ENCODE results near the gene EPHA6. TPM values are rescaled to one million over a fixed set of nuclear protein-coding genes. Genes with fewer than 3 reads are reported as not detected.

The EPHA6 gene
- total RNA-seq, 1 donor from 2014 or later: not detected

GRCh38 chr3:97148931-97149330 lies 334.5 kb downstream of the EPHA6 start:
- DNase-seq (ENCODE audit: low read depth): no peak

- DNase-seq (ENCODE audit: low read depth): no peak
Measured at GRCh38 chr3:97161169-97161568, 346.8 kb downstream of the EPHA6 start.

- DNase-seq (ENCODE audit: low read depth): no peak
Measured at GRCh38 chr3:97177242-97177641, 362.8 kb downstream of the EPHA6 start.

- no peak for DNase-seq (ENCODE audit: low read depth)
Measured at GRCh38 chr3:97181704-97182103, 367.3 kb downstream of the EPHA6 start.

- DNase-seq (ENCODE audit: low read depth): no peak
Measured at GRCh38 chr3:97187771-97188170, 373.4 kb downstream of the EPHA6 start.

GRCh38 chr3:97189835-97190234 lies 375.4 kb downstream of the EPHA6 start:
- DNase-seq (ENCODE audit: low read depth): no peak

GRCh38 chr3:97197083-97197482 lies 382.7 kb downstream of the EPHA6 start:
- DNase-seq (ENCODE audit: low read depth): no peak

- DNase-seq (ENCODE audit: low read depth): no peak
Measured at GRCh38 chr3:97197830-97198229, 383.4 kb downstream of the EPHA6 start.

- DNase-seq (ENCODE audit: low read depth): no peak
Measured at GRCh38 chr3:97200387-97200786, 386.0 kb downstream of the EPHA6 start.

- DNase-seq (ENCODE audit: low read depth): no peak
Measured at GRCh38 chr3:97201814-97202213, 387.4 kb downstream of the EPHA6 start.

- no peak for DNase-seq (ENCODE audit: low read depth)
Measured at GRCh38 chr3:97228966-97229365, 414.6 kb downstream of the EPHA6 start.

GRCh38 chr3:97230486-97230885 lies 416.1 kb downstream of the EPHA6 start:
- DNase-seq (ENCODE audit: low read depth): no peak

- DNase-seq (ENCODE audit: low read depth): no peak
Measured at GRCh38 chr3:97232393-97233034, 418.1 kb downstream of the EPHA6 start.

GRCh38 chr3:97235179-97235578 lies 420.8 kb downstream of the EPHA6 start:
- no peak for DNase-seq (ENCODE audit: low read depth)

- no peak for DNase-seq (ENCODE audit: low read depth)
Measured at GRCh38 chr3:97235611-97236315, 421.4 kb downstream of the EPHA6 start.

GRCh38 chr3:97241417-97241816 lies 427.0 kb downstream of the EPHA6 start:
- no peak for DNase-seq (ENCODE audit: low read depth)

- DNase-seq (ENCODE audit: low read depth): no peak
Measured at GRCh38 chr3:97245201-97245910, 431.0 kb downstream of the EPHA6 start.

GRCh38 chr3:97256060-97256459 lies 441.7 kb downstream of the EPHA6 start:
- DNase-seq (ENCODE audit: low read depth): no peak

GRCh38 chr3:97257942-97258697 lies 443.7 kb downstream of the EPHA6 start:
- DNase-seq (ENCODE audit: low read depth): no peak

- no peak for DNase-seq (ENCODE audit: low read depth)
Measured at GRCh38 chr3:97259263-97259662, 444.9 kb downstream of the EPHA6 start.

- DNase-seq (ENCODE audit: low read depth): no peak
Measured at GRCh38 chr3:97264180-97264579, 449.8 kb downstream of the EPHA6 start.
